ENCODE results near the gene OLFM4.
"Not testable (repeated sequence)": the region's sequence is repeated elsewhere in the genome, so short reads cannot be mapped to it uniquely, and the experiment has no call there.

OLFM4 gene

GRCh38 chr13:53028637-53029203, at the start of gene OLFM4:
Gene OLFM4, plus strand, starts transcription at chr13:53028813. Its CDS starts 24 bp downstream, at chr13:53028837.
- DNase-seq = no peak

GRCh38 chr13:52978989-52979388, 49.6 kb upstream of the OLFM4 start:
- no peak for DNase-seq

- DNase-seq = no peak
These were observed 47.9 kb upstream of the OLFM4 start for GRCh38 chr13:52980695-52981094.

GRCh38 chr13:52983836-52984235, 44.8 kb upstream of the OLFM4 start:
- DNase-seq = no peak

- DNase-seq = no peak
These were observed 43.7 kb upstream of the OLFM4 start for GRCh38 chr13:52984881-52985363.

- DNase-seq = no peak
These were observed 37.1 kb upstream of the OLFM4 start for GRCh38 chr13:52991344-52992020.

GRCh38 chr13:52992110-52992509, 36.5 kb upstream of the OLFM4 start:
- no peak for DNase-seq

DNA sequence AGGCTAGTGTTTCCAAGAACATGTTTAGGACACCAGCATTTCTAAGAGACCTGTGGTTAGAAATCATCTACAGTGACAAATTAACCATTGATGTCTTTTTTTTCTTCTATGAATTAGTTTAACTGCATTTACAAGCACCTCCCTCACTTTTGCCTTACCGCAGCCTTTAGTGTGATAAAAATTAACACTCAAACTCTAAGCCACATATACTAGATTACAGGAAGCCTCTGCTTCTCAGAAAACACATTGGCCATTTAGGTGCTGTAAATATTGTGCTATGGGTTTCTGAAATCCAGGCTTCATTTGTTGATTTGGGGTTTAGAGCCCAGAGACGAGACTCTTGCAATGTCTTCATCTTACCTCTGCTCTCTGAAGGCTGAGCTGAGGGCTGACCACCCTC, 34.6 kb upstream of the OLFM4 start:
- no peak for DNase-seq

- DNase-seq = no peak
These were observed 33.7 kb upstream of the OLFM4 start for GRCh38 chr13:52994865-52995264.

GRCh38 chr13:52995946-52996345, 32.7 kb upstream of the OLFM4 start:
- DNase-seq = no peak

GRCh38 chr13:52997951-52998876, 30.4 kb upstream of the OLFM4 start:
- DNase-seq = no peak

GRCh38 chr13:52999093-52999696, 29.4 kb upstream of the OLFM4 start:
- DNase-seq = no peak

DNA sequence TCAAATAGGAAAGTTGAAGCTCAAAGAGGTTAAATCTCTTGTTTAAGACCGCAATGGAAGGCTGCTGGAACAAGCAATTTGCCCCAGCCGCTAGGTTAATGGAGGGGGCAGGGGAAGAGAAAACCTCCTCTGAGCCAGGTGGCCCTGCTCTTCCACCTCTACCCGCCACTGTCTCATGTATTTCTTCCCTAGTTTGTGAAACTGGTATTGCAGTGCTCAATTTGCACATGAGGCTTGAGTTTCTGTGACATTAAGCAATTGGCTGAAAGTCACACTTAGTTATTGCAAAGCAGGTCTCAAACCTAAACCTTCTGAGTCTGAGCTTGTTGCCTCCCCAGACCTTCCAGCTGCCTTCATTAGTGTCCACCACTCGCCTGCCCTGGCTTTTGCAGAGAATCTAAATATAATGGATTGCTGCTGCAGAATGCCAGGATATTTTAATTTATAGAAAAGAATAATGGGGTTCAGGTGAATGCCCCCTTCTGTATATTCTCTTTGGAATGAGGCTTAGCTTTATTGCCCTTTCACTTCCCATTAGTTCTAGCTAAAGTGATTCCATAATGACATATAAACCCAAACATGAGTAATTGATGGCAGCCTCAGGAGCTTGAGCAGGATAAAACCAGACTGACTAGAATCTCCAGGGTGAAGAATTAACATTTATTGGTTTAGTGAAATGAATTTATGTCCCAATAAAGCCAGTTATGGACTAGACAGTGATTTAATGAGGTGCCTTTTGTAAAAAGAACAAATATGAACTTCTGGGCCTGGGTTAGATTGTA, 27.0 kb upstream of the OLFM4 start:
- no peak for DNase-seq

DNA sequence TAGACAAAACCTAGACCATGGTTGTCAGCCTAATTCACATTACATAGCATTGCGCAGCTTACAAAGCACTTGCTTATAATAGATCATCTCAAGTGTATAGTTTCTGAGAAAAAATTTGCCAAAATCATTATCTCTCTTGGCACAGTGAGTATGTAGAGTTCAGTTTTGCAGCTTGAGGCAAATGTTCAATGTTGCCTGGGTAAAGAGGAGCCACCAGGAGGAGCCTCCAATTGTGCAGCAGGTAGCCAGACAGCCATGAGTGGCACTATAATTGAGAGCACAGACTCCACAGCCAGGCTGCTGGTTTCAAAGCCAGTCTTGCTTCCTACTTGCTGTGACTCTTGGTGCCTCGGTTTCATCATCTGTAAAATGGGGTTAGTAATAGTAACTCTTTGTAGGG, 24.0 kb upstream of the OLFM4 start:
- DNase-seq = no peak

- no peak for DNase-seq
These were observed 23.0 kb upstream of the OLFM4 start for GRCh38 chr13:53005626-53006025.

DNA sequence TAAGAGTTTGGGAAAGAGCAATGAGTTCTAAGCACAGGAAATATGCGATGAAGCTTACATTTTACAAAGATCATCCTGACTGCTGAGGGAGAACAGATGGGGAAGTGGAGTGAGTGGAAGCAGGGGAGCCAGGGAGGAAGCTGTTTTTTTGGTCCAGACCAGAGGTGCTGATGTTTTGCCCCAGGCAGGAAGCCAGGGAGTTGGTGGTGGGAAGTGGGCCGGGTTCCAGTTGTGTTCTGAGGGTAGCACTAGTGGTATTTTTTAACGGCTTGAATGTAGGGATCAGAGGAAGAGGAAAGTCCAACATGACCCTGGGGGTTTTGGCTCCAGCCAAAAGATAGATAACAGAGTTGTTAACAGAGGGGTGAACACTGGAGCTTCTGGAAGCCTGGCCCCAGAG, 20.7 kb upstream of the OLFM4 start:
- DNase-seq = no peak

- DNase-seq = no peak
These were observed 18.1 kb upstream of the OLFM4 start for GRCh38 chr13:53010374-53011105.

DNA sequence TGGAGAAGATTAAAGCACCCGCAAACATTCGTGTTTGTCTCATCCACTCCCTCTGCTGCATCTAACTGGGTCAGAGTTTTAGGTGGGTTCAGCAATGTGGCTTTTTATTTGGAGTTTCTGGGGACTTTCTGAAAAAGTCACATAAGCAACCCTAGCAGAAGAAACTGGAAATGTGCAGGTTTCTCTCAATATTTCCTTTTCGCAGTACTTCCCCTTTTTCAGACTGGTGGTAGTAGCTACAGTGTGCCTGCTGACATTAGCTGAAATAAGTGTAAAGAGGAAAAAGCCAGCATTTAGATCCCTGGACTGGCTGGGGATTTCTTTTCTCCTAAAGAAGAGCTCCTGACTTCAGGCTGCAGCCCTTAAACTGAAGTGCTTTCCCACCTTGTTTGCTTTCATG, 15.9 kb upstream of the OLFM4 start:
- peak; percentile 18 for DNase-seq

DNA sequence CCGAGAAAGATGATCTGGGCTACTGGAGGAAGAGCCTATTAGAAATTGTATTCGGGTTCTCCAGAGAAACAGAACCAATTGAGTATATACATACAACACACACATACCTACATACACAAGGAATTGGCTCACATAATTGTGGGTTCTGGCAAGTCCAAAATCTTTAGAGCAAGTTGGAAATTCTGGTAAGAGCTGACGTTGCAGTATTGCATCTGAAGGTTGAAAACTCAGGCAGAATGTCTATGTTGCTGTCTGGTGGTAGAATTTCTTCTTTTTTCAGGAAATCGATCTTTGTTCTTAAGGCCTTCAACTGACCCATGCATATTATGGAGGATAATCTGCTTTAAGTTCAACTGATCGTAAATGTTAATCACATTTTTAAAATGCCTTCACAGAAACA, 15.5 kb upstream of the OLFM4 start:
- no peak for DNase-seq

- not testable (repeated sequence) for DNase-seq
These were observed 14.6 kb upstream of the OLFM4 start for GRCh38 chr13:53014018-53014417.
